H1 (cell line): ENCODE results near the gene GALNT15. TPM values are rescaled to one million over a fixed set of nuclear protein-coding genes. Genes with fewer than 3 reads are reported as not detected.

Experiments
- CTCF ChIA-PET: fragments of 300-600 bp; sonication (Branson Sonifier 250); formaldehyde crosslinking; loops from one replicate; lab custom pipeline; 2021; ENCODE audit not compliant: partially characterized antibody; lab: Charles Lee
- POLR2A ChIA-PET: fragments of 300-600 bp; sonication (Branson Sonifier 250); formaldehyde crosslinking; loops from one replicate; lab custom pipeline; 2021; ENCODE audit warnings: inconsistent platforms; ENCODE audit not compliant: partially characterized antibody; lab: Charles Lee
- DNase-seq, 2 experiments: peaks; one replicate each; pipeline versions ENCODE4 v3.0.0 to v3.0.0-alpha.2; 2010 to 2022; ENCODE audit warnings: low spot score in 2 of 2, low read depth in 1 of 2, mixed read lengths in 1 of 2
- FAIRE-seq: peaks from 2 replicates; lab custom pipeline; 2011; peaks lifted over from hg19 to GRCh38; lab: Jason Lieb, UNC
- H2AFZ ChIP-seq: 2 replicates; pipeline ENCODE4 v1.8.1; 2012; ENCODE audit warnings: low read length, inconsistent platforms
- H2AK5ac ChIP-seq: 2 replicates; pipeline ENCODE4 v1.6.1; 2013; ENCODE audit warnings: low read depth, low read length
- H2BK120ac ChIP-seq: replicated peaks from 2 replicates; pipeline ENCODE3; 2013; ENCODE audit warnings: low read depth, low read length, inconsistent platforms
- H2BK12ac ChIP-seq: 2 replicates; pipeline ENCODE4 v1.6.1; 2013; ENCODE audit warnings: low read depth, low read length
- H2BK15ac ChIP-seq: 2 replicates; pipeline ENCODE4 v1.6.1; 2013; ENCODE audit warnings: low read length
- H2BK20ac ChIP-seq: 2 replicates; pipeline ENCODE4 v1.6.1; 2013; ENCODE audit warnings: low read length
- H2BK5ac ChIP-seq: 2 replicates; pipeline ENCODE4 v1.6.1; 2013; ENCODE audit warnings: low read depth, low read length
- H3K14ac ChIP-seq: 2 replicates; pipeline ENCODE4 v1.6.1; 2013; ENCODE audit warnings: inconsistent platforms; ENCODE audit not compliant: insufficient read length
- H3K18ac ChIP-seq: 2 replicates; pipeline ENCODE4 v1.6.1; 2013; ENCODE audit warnings: low read length; ENCODE audit errors: extremely low read depth
- H3K23ac ChIP-seq: 2 replicates; pipeline ENCODE4 v1.6.1; 2013; ENCODE audit warnings: inconsistent platforms; ENCODE audit not compliant: insufficient read length
- H3K23me2 ChIP-seq: 2 replicates; pipeline ENCODE4 v1.6.1; 2013; ENCODE audit warnings: low read depth, low read length
- H3K27ac ChIP-seq: 2 replicates; pipeline ENCODE4 v1.6.1; 2011; ENCODE audit warnings: low read depth, low read length, inconsistent platforms
- H3K27me3 ChIP-seq, 4 experiments: replicated peaks in 1 of 4; 1 replicate in 1 of 4; 2 replicates in 3 of 4; pipeline versions ENCODE4 v1.6.1 to v1.8.1; 2011 to 2013; ENCODE audit warnings: low read length in 3 of 4, mild to moderate bottlenecking in 3 of 4, inconsistent platforms in 2 of 4, mixed read lengths in 2 of 4, moderate library complexity in 1 of 4; ENCODE audit not compliant: control insufficient read depth in 3 of 4, insufficient read depth in 3 of 4; ENCODE audit errors: extremely low read depth in 1 of 4
- H3K36me3 ChIP-seq, 4 experiments: 2 replicates each; pipeline versions ENCODE4 v1.6.1 to v1.8.1; 2011 to 2013; ENCODE audit warnings: mild to moderate bottlenecking in 4 of 4, low read length in 3 of 4, moderate library complexity in 2 of 4, control low read depth in 1 of 4, inconsistent platforms in 1 of 4; ENCODE audit not compliant: insufficient read depth in 4 of 4, control insufficient read depth in 2 of 4
- H3K4ac ChIP-seq: replicated peaks from 2 replicates; pipeline ENCODE3; 2013; ENCODE audit warnings: low read length, low read depth, mixed read lengths, inconsistent platforms; ENCODE audit not compliant: insufficient read length
- H3K4me1 ChIP-seq, 4 experiments: replicated peaks in 1 of 4; 1 replicate in 1 of 4; 2 replicates in 3 of 4; pipeline versions ENCODE4 v1.6.1 to v1.8.1; 2011 to 2013; ENCODE audit warnings: low read length in 3 of 4, inconsistent platforms in 2 of 4, mixed read lengths in 1 of 4; ENCODE audit not compliant: insufficient read depth in 4 of 4, control insufficient read depth in 3 of 4
- H3K4me2 ChIP-seq, 2 experiments: 2 replicates each; pipeline versions ENCODE4 v1.6.1 to v1.8.1; 2011 to 2013; ENCODE audit warnings: low read depth in 2 of 2, low read length in 2 of 2, control low read depth in 1 of 2, inconsistent platforms in 1 of 2, mild to moderate bottlenecking in 1 of 2; ENCODE audit not compliant: insufficient read depth in 1 of 2
- H3K4me3 ChIP-seq, 4 experiments: fragments of 200-600, 300-600 bp in 1 of 4; sonication (generic), shearing (Covaris generic), sonication (Bioruptor Twin) in 1 of 4; 2 replicates each; pipeline versions ENCODE4 v1.5.1 to v1.8.1; 2011 to 2016; ENCODE audit warnings: low read length in 4 of 4, low read depth in 3 of 4, control low read depth in 2 of 4, inconsistent platforms in 2 of 4, mild to moderate bottlenecking in 2 of 4, mixed read lengths in 1 of 4, moderate library complexity in 1 of 4; ENCODE audit not compliant: insufficient read depth in 2 of 4; ENCODE audit errors: extremely low read depth in 1 of 4
- H3K56ac ChIP-seq: replicated peaks from 2 replicates; pipeline ENCODE3; 2013; ENCODE audit warnings: low read depth, mild to moderate bottlenecking, mixed read lengths, low read length, inconsistent platforms; ENCODE audit not compliant: insufficient read length
- H3K79me1 ChIP-seq: 2 replicates; pipeline ENCODE4 v1.6.1; 2013; ENCODE audit warnings: low read depth, low read length, control low read depth
- H3K79me2 ChIP-seq, 2 experiments: 2 replicates each; pipeline versions ENCODE4 v1.6.1 to v1.8.1; 2012 to 2013; ENCODE audit warnings: low read length in 2 of 2, mild to moderate bottlenecking in 2 of 2, inconsistent platforms in 1 of 2; ENCODE audit not compliant: insufficient read depth in 2 of 2, control insufficient read depth in 1 of 2
- H3K9ac ChIP-seq, 4 experiments: replicated peaks in 1 of 4; 1 replicate in 1 of 4; 2 replicates in 3 of 4; pipeline versions ENCODE4 v1.6.1 to v1.8.1; 2011 to 2013; ENCODE audit warnings: low read depth in 3 of 4, low read length in 3 of 4, control low read depth in 2 of 4, mild to moderate bottlenecking in 2 of 4, moderate library complexity in 2 of 4, inconsistent platforms in 1 of 4; ENCODE audit errors: extremely low read depth in 1 of 4
- H3K9me3 ChIP-seq, 2 experiments: 2 replicates each; pipeline versions ENCODE4 v1.6.1 to v1.8.1; 2012 to 2013; ENCODE audit warnings: mild to moderate bottlenecking in 2 of 2, moderate library complexity in 2 of 2, control low read depth in 1 of 2, inconsistent platforms in 1 of 2, low read depth in 1 of 2, low read length in 1 of 2, mixed read lengths in 1 of 2; ENCODE audit not compliant: insufficient read depth in 2 of 2
- H4K20me1 ChIP-seq, 2 experiments: replicated peaks in 1 of 2; 2 replicates each; pipeline versions ENCODE3 to v1.8.1; 2011 to 2013; ENCODE audit warnings: inconsistent platforms in 2 of 2, low read length in 2 of 2, mild to moderate bottlenecking in 1 of 2; ENCODE audit not compliant: insufficient read depth in 2 of 2, control insufficient read depth in 1 of 2
- H4K5ac ChIP-seq: 2 replicates; pipeline ENCODE4 v1.6.1; 2013; ENCODE audit warnings: low read length, low read depth, mixed read lengths, inconsistent platforms; ENCODE audit not compliant: insufficient read length
- H4K8ac ChIP-seq: 2 replicates; pipeline ENCODE4 v1.8.0; 2013; ENCODE audit warnings: mild to moderate bottlenecking, moderate library complexity, low read length, inconsistent platforms; ENCODE audit not compliant: insufficient read depth; ENCODE audit errors: extremely low read depth
- H4K91ac ChIP-seq: replicated peaks from 2 replicates; pipeline ENCODE3; 2013; ENCODE audit warnings: low read length, mixed read lengths, inconsistent platforms; ENCODE audit not compliant: insufficient read length
- BRCA1 ChIP-seq: IDR thresholded peaks from 2 replicates; pipeline ENCODE4 v1.6.1; 2012; ENCODE audit warnings: low read depth, low read length, improper control_type of control experiment
- KDM1A ChIP-seq: fragments of 200-600, 300-600 bp; sonication (generic); IDR thresholded peaks from 2 replicates; pipeline ENCODE4 v1.7.1; 2016; ENCODE audit warnings: mild to moderate bottlenecking, low read length, borderline replicate concordance
- POLR2A ChIP-seq, 2 experiments: IDR thresholded peaks; 1 replicate in 1 of 2; 2 replicates in 1 of 2; pipeline ENCODE4 v1.6.1; 2011; ENCODE audit warnings: low read depth in 2 of 2, low read length in 2 of 2, mild to moderate bottlenecking in 2 of 2; ENCODE audit errors: control extremely low read depth in 1 of 2
- SP4 ChIP-seq: IDR thresholded peaks from 2 replicates; pipeline ENCODE4 v1.6.1; 2012; ENCODE audit warnings: low read length, inconsistent platforms
- SRF ChIP-seq: IDR thresholded peaks from 2 replicates; pipeline ENCODE4 v1.6.1; 2011; ENCODE audit warnings: mild to moderate bottlenecking, low read depth, low read length, moderate library complexity
- WGBS, 2 experiments: shearing (Covaris generic) in 1 of 2; methylation state at CpG; one replicate each; pipeline versions ENCODE4 v1.1.6 to v1.1.7; 2013 to 2015; ENCODE audit warnings: low lambda C conversion rate in 2 of 2, mixed read lengths in 2 of 2, inconsistent platforms in 1 of 2, low coverage in 1 of 2, missing lambda C conversion rate in 1 of 2; ENCODE audit not compliant: insufficient replicate concordance in 2 of 2, insufficient coverage in 1 of 2, insufficient read length in 1 of 2; ENCODE audit errors: extremely low coverage in 1 of 2, missing lambda C conversion rate in 1 of 2; 5-methylcytosine and 5-hydroxymethylcytosine counted together
- polyA plus RNA-seq, 7 experiments: library from polyadenylated mRNA; depleted of rRNA in 3 of 7; stranded (reverse) in 5 of 7; unstranded in 2 of 7; fragments of >200 nt in 5 of 7; fragments of 200-250 nt in 2 of 7; gene quantifications; 1 replicate in 5 of 7; 2 replicates in 1 of 7; 4 replicates in 1 of 7; pipeline versions ENCODE4 v1.2.1 to v1.2.3, GENCODE V29; 2011 to 2013; ENCODE audit warnings: missing spikeins in 2 of 7, mixed read lengths in 2 of 7
- total RNA-seq: library from RNA; stranded (reverse); fragmentation: NEBNext Ultra II Directional; extraction: Animal tissue kit (Norgen Biotek cat#: 25700); gene quantifications from 2 replicates; pipeline ENCODE4 v1.2.1, GENCODE V29; 2021
- TF ChIP-seq, protein P1 (sequence below): IDR thresholded peaks from 2 replicates; pipeline ENCODE4 v1.6.1; 2011; ENCODE audit warnings: low read length, improper control_type of control experiment

GALNT15 gene
- total and polyA plus RNA-seq, 2 of the 8 experiments (the other 6 are each of a cell fraction or from before 2014, with no cell fraction given): 0.02 TPM; not detected in 1

DNA sequence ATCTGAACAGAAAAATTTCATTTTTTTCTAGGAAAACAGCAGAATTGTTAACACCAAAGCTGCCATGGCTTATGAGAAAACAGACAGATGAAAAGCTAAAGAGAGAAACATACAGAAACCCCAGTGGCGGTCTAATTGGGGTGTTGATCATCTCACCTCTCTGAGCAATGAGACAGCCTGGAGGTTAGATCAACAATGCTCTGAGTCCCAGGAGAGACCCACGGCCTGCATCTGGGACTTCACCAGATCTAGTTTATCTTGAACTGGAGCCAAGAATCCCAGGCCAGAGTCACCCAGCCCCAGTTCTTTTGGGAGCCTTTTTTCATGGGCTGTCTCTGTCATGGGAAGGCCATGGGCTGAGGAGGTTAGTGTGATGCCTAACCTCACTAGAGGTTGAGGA lies 3.5 kb upstream of the GALNT15 start:
- no peak overlapping the region for H2BK15ac ChIP-seq
- TF ChIP-seq SRF (no peak), KDM1A (no peak), POLR2A (IDR thresholded peaks at IDR 0.05; ENCODE audit: control extremely low read depth in 1 of 2, low read depth in 2 of 2, low read length in 2 of 2) (no peak), BRCA1 (no peak), SP4 (no peak)
- TF ChIP-seq, protein P1, sequence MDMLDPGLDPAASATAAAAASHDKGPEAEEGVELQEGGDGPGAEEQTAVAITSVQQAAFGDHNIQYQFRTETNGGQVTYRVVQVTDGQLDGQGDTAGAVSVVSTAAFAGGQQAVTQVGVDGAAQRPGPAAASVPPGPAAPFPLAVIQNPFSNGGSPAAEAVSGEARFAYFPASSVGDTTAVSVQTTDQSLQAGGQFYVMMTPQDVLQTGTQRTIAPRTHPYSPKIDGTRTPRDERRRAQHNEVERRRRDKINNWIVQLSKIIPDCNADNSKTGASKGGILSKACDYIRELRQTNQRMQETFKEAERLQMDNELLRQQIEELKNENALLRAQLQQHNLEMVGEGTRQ: no peak
- CTCF ChIA-PET: interaction anchor here (1.2 kb wide), 1 partner anchor 373 kb away, joined by 4 read pairs; the partner anchor contains the start of gene ANKRD28
- H2BK120ac ChIP-seq: no peak overlapping the region
- FAIRE-seq (no peak), DNase-seq (no peak)
- no peak overlapping the region for H2BK20ac ChIP-seq
- H2BK5ac ChIP-seq: no peak overlapping the region
- peaks cover 5 to 18% of the 10 kb centered on the region in 2 experiments; a peak in 2 of 4 replicates for H3K9me3 ChIP-seq
- no peak overlapping the region for H3K56ac ChIP-seq
- no peak overlapping the region for H4K91ac ChIP-seq
- no peaks in the 10 kb centered on the region for H3K23me2 ChIP-seq
- no peak overlapping the region for H2AK5ac ChIP-seq
- H3K27me3 ChIP-seq: no peaks in the 10 kb centered on the region
- H4K20me1 ChIP-seq: no peaks in the 10 kb centered on the region
- no peak overlapping the region for H3K4me3 ChIP-seq
- H3K27ac ChIP-seq: no peak overlapping the region
- no peak overlapping the region for H2AFZ ChIP-seq
- H2BK12ac ChIP-seq: no peak overlapping the region
- H3K4me1 ChIP-seq: no peaks in the 10 kb centered on the region
- no peak overlapping the region for H3K23ac ChIP-seq
- no peak overlapping the region for H4K8ac ChIP-seq
- H4K5ac ChIP-seq: no peak overlapping the region
- H3K36me3 ChIP-seq: no peaks in the 10 kb centered on the region
- H3K18ac ChIP-seq: no peak overlapping the region
- H3K79me2 ChIP-seq: no peaks in the 10 kb centered on the region
- POLR2A ChIA-PET: no interaction called here
- no peak overlapping the region for H3K14ac ChIP-seq
- WGBS, 2 experiments: 83% methylated on average over 2 of the region's 2 CpGs; no CpG with 5 or more reads in 1 of the 2 experiments
- no peak overlapping the region for H3K4me2 ChIP-seq
- H3K4ac ChIP-seq: no peak overlapping the region
- no peaks in the 10 kb centered on the region for H3K79me1 ChIP-seq
- no peak overlapping the region for H3K9ac ChIP-seq
